GM23338 (cell line): ENCODE data around the gene KRT1. TPM values are rescaled to one million over a fixed set of nuclear protein-coding genes. Genes with fewer than 3 reads are reported as not detected.
"Not testable (repeated sequence)": the region's sequence is repeated elsewhere in the genome, so short reads cannot be mapped to it uniquely, and the experiment has no call there.

Experiments
- ATAC-seq: fragments of 200-7000 bp; cut with Tn5 transposase; 3 replicates; pipeline ENCODE4 v1.9.1; 2020
- DNase-seq: peaks from one replicate; pipeline ENCODE4 v3.0.0-alpha.2; 2015; ENCODE audit warnings: low spot score
- H2AFZ ChIP-seq: fragments of 200-600 bp; sonication (generic); 2 replicates; pipeline ENCODE4 v1.8.0; 2016; ENCODE audit warnings: antibody characterized with exemption, mild to moderate bottlenecking, moderate library complexity
- H3F3A ChIP-seq: fragments of 200-600 bp; sonication (generic); replicated peaks from 2 replicates; pipeline ENCODE4 v1.8.0; 2017; ENCODE audit warnings: antibody characterized with exemption, mixed run types, low read depth
- H3K27ac ChIP-seq: fragments of 200-600 bp; sonication (generic); 2 replicates; pipeline ENCODE4 v1.6.1; 2016; ENCODE audit warnings: low read depth
- H3K27me3 ChIP-seq: fragments of 200-600 bp; sonication (generic); 2 replicates; pipeline ENCODE4 v1.8.0; 2016; ENCODE audit warnings: mild to moderate bottlenecking, mixed run types, moderate library complexity; ENCODE audit not compliant: insufficient read depth
- H3K36me3 ChIP-seq: fragments of 200-600 bp; sonication (generic); 2 replicates; pipeline ENCODE4 v1.8.0; 2016; ENCODE audit warnings: mild to moderate bottlenecking; ENCODE audit not compliant: insufficient read depth
- H3K4me1 ChIP-seq: fragments of 200-600 bp; sonication (generic); 2 replicates; pipeline ENCODE4 v1.8.0; 2016; ENCODE audit warnings: mild to moderate bottlenecking, moderate library complexity; ENCODE audit not compliant: insufficient read depth
- H3K4me2 ChIP-seq: fragments of 200-600 bp; sonication (generic); 2 replicates; pipeline ENCODE4 v1.7.1; 2017; ENCODE audit warnings: mixed run types
- H3K4me3 ChIP-seq: fragments of 200-600 bp; sonication (generic); 2 replicates; pipeline ENCODE4 v1.6.1; 2016; ENCODE audit warnings: mixed run types
- H3K79me2 ChIP-seq: fragments of 200-600 bp; sonication (generic); replicated peaks from 2 replicates; pipeline ENCODE4 v1.8.0; 2017; ENCODE audit warnings: mild to moderate bottlenecking; ENCODE audit not compliant: insufficient read depth
- H3K9me2 ChIP-seq: fragments of 200-600 bp; sonication (generic); 2 replicates; pipeline ENCODE4 v1.8.0; 2017; ENCODE audit not compliant: insufficient read depth
- H4K20me1 ChIP-seq: fragments of 200-600 bp; sonication (generic); replicated peaks from 2 replicates; pipeline ENCODE4 v1.8.0; 2017; ENCODE audit warnings: mild to moderate bottlenecking; ENCODE audit not compliant: insufficient read depth
- H3K27ac Mint-ChIP-seq: 2 replicates; pipeline ENCODE4 v1.8.0; 2020; ENCODE audit warnings: inconsistent platforms, mild to moderate bottlenecking, moderate library complexity, mixed read lengths
- H3K27me3 Mint-ChIP-seq: 3 replicates; pipeline ENCODE4 v1.8.0; 2022; ENCODE audit warnings: low read depth, mild to moderate bottlenecking, moderate library complexity, mixed read lengths, inconsistent platforms; ENCODE audit not compliant: insufficient read depth, poor library complexity
- H3K36me3 Mint-ChIP-seq: 3 replicates; pipeline ENCODE4 v1.8.0; 2021; ENCODE audit warnings: low read depth, mild to moderate bottlenecking, inconsistent platforms, moderate library complexity, mixed read lengths
- H3K4me1 Mint-ChIP-seq: 3 replicates; pipeline ENCODE4 v1.8.0; 2020; ENCODE audit warnings: mild to moderate bottlenecking, inconsistent platforms, mixed read lengths
- H3K4me3 Mint-ChIP-seq: 3 replicates; pipeline ENCODE4 v1.8.0; 2021; ENCODE audit warnings: moderate library complexity, mild to moderate bottlenecking, inconsistent platforms, mixed read lengths
- H3K9me3 Mint-ChIP-seq: 3 replicates; pipeline ENCODE4 v1.8.0; 2020; ENCODE audit warnings: moderate library complexity, mild to moderate bottlenecking, inconsistent platforms, mixed read lengths
- CTCF ChIP-seq, 2 experiments: fragments of 200-600 bp in 1 of 2; sonication (generic) in 1 of 2; conservative IDR thresholded peaks; 2 replicates each; pipeline versions ENCODE4 v1.5.1 to v1.6.1; 2016 to 2017; ENCODE audit warnings: antibody characterized with exemption in 2 of 2, low read depth in 2 of 2, mild to moderate bottlenecking in 2 of 2, moderate library complexity in 1 of 2
- ETS1 ChIP-seq: IDR thresholded peaks from 2 replicates; pipeline ENCODE4 v1.6.1; 2016; ENCODE audit warnings: antibody characterized with exemption
- EZH2 ChIP-seq: fragments of 200-600 bp; sonication (generic); IDR thresholded peaks from one replicate; pipeline ENCODE4 v1.8.0; 2017; ENCODE audit warnings: antibody characterized with exemption, mild to moderate bottlenecking, low read depth; ENCODE audit not compliant: unreplicated experiment
- EZH2phosphoT487 ChIP-seq: fragments of 200-600 bp; sonication (generic); IDR thresholded peaks from one replicate; pipeline ENCODE4 v1.8.1; 2018; ENCODE audit warnings: antibody characterized with exemption; ENCODE audit not compliant: unreplicated experiment
- NANOG ChIP-seq: IDR thresholded peaks from 2 replicates; pipeline ENCODE4 v1.6.1; 2016; ENCODE audit warnings: antibody characterized with exemption, borderline replicate concordance
- STAT1 ChIP-seq: IDR thresholded peaks from one replicate; pipeline ENCODE4 v1.6.1; 2016; ENCODE audit warnings: antibody characterized with exemption; ENCODE audit not compliant: unreplicated experiment
- ZNF462 ChIP-seq: fragments of 250-450 bp; sonication (Bioruptor Pico); IDR thresholded peaks from 2 replicates; pipeline ENCODE4 v1.5.0; 2020; ENCODE audit warnings: mild to moderate bottlenecking, moderate library complexity
- polyA plus RNA-seq: library from polyadenylated mRNA; unstranded; fragments of >200 nt; fragmentation: Nextera tagmentation; extraction: Ambion mirVana; gene quantifications from 2 replicates; pipeline ENCODE4 v1.2.1, GENCODE V29; 2016
- total RNA-seq: library from RNA; depleted of rRNA; stranded (reverse); fragments of >200 nt; shearing (Covaris generic); gene quantifications from 2 replicates; pipeline ENCODE4 v1.2.3, GENCODE V29; 2014

The KRT1 gene
- total and polyA plus RNA-seq, 2 experiments from 2014 or later = not detected

- H3K4me2 ChIP-seq, H3K4me3 ChIP-seq, H4K20me1 ChIP-seq, ATAC-seq, H3K9me2 ChIP-seq, H3K36me3 Mint-ChIP-seq, H3K4me1 Mint-ChIP-seq, H3K9me3 Mint-ChIP-seq, H3F3A ChIP-seq, H2AFZ ChIP-seq, H3K4me1 ChIP-seq, H3K27ac ChIP-seq, H3K79me2 ChIP-seq, H3K36me3 ChIP-seq, H3K27ac Mint-ChIP-seq, H3K4me3 Mint-ChIP-seq, DNase-seq: not testable (repeated sequence)
- peaks cover 33% of the 10 kb centered on the region for H3K27me3 Mint-ChIP-seq
- H3K27me3 ChIP-seq = peaks cover 40% of the 10 kb centered on the region
Measured at GRCh38 chr12:52712122-52712521, 31.9 kb upstream of the KRT1 start.

GRCh38 chr12:52710730-52711129 lies 30.5 kb upstream of the KRT1 start:
- no peak for TF ChIP-seq CTCF (conservative IDR thresholded peaks at IDR 0.05; ENCODE audit: low read depth in 2 of 2)
- no peak for TF ChIP-seq EZH2phosphoT487
- no peak for TF ChIP-seq NANOG
- no peak for TF ChIP-seq STAT1
- TF ChIP-seq ZNF462 (CRISPR knock-in tag) = no peak
- no peak for TF ChIP-seq ETS1
- no peak for TF ChIP-seq EZH2
- no peak overlapping the region for H3K4me3 Mint-ChIP-seq
- Histone ChIP-seq H3K79me2 (no peaks in the 10 kb centered on the region), H3K4me3 (no peak overlapping the region), H3K36me3 (no peaks in the 10 kb centered on the region), H3K27me3 (peaks cover 36% of the 10 kb centered on the region), H3K4me2 (no peak overlapping the region), H3F3A (peaks cover 4% of the 10 kb centered on the region; the same call in 1 of the 2 replicates), H3K9me2 (no peaks in the 10 kb centered on the region), H4K20me1 (peaks cover 5% of the 10 kb centered on the region; the same call in 1 of the 2 replicates), H3K27ac (no peak overlapping the region), H3K4me1 (no peaks in the 10 kb centered on the region; the same call in 1 of the 2 replicates), H2AFZ (no peak overlapping the region)
- H3K4me1 Mint-ChIP-seq = peaks cover 9% of the 10 kb centered on the region; the same call in 2 of the 3 replicates
- H3K9me3 Mint-ChIP-seq = no peaks in the 10 kb centered on the region
- DNase-seq (no peak), ATAC-seq (no peak)
- H3K36me3 Mint-ChIP-seq = no peaks in the 10 kb centered on the region
- H3K27me3 Mint-ChIP-seq = peaks cover 26% of the 10 kb centered on the region
- H3K27ac Mint-ChIP-seq = no peak overlapping the region
